ENCODE results near the gene MEX3C.

The MEX3C gene

DNA sequence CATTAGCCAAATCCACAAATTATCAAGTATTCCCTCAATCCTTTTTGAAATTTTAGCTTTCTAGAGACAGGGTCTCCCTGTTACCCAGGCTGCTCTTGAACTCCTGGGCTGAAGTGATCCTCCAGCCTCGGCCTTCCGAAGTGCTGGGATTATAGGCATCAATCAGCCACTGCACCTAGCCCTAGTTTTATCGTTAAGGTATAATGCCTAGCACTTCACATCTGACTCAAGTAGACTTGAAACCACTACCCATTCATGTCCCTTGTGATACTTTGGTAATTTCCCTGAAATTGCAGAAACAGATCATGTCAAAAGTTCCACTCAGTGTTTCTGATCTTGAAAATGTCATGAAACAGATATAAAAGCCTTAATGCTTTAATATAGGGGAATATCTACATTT, 26.3 kb downstream of the MEX3C start:
- peaks cover 90% of the 10 kb centered on the region for H4K20me1 ChIP-seq
- no peaks in the 10 kb centered on the region for H3K27me3 ChIP-seq
- TF ChIP-seq Cebpa-rat (IDR thresholded peaks at IDR 0.05), result no peak
- H3K4me1 ChIP-seq, result no peaks in the 10 kb centered on the region; the same call in none of the 2 replicates
- no peak overlapping the region for H3K9ac ChIP-seq
- no peak overlapping the region for H3K27ac ChIP-seq
- H3K9me3 ChIP-seq, result no peaks in the 10 kb centered on the region
- peaks cover 33% of the 10 kb centered on the region for H3K36me3 ChIP-seq
- H3K4me3 ChIP-seq, result no peak overlapping the region
- H3K4me2 ChIP-seq, result no peak overlapping the region

DNA sequence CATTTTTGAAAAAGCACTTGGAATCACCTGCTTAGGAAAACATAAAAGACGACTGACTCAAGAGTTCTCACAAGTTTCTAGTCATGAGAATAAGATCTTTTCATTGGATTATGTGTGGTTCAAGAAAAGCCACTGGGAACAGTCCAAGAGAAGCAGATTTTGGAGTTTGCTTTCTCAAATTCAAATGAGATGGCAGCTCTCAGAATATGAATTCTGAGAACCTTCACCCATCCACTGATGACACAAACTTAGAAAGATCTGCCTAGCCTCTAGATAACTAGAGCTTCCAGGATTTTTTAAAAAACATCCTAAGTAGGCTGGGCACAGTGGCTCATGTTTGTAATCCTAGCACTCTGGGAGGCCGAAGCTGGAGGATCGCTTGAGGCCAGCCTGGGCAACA, 26.8 kb downstream of the MEX3C start:
- no peaks in the 10 kb centered on the region for H3K9me3 ChIP-seq
- H4K20me1 ChIP-seq, result peaks cover 85% of the 10 kb centered on the region
- H3K4me1 ChIP-seq, result no peaks in the 10 kb centered on the region; the same call in none of the 2 replicates
- no peak overlapping the region for H3K4me2 ChIP-seq
- no peak overlapping the region for H3K27ac ChIP-seq
- H3K4me3 ChIP-seq, result no peak overlapping the region
- no peak overlapping the region for H3K9ac ChIP-seq
- no peak for TF ChIP-seq Cebpa-rat (IDR thresholded peaks at IDR 0.05)
- H3K27me3 ChIP-seq, result no peaks in the 10 kb centered on the region
- H3K36me3 ChIP-seq, result peaks cover 27% of the 10 kb centered on the region

DNA sequence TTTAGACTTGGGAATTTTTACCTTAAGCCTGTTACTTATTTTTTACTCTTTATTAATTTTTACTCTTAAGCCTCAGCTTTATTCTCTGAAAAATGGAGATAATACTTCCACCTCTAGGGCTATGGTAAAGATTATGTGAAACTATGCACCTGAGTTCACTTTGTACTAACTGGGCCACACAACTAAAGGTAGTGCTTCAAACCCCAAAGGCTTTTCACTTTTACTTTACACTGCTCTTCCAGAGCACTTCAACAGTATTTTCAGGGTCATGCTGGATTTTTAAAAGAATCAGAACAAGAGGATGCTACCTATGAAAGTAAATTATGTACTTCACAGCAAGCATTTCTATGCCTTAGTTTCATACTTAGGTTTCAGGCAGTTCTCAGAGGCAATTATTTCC, 27.8 kb downstream of the MEX3C start:
- Histone ChIP-seq H3K27me3 (no peaks in the 10 kb centered on the region), H3K9ac (no peak overlapping the region), H3K9me3 (no peaks in the 10 kb centered on the region), H3K27ac (no peak overlapping the region), H3K4me1 (peaks cover 9% of the 10 kb centered on the region), H3K4me3 (no peak overlapping the region), H3K4me2 (no peak overlapping the region), H4K20me1 (peaks cover 75% of the 10 kb centered on the region), H3K36me3 (peaks cover 20% of the 10 kb centered on the region)
- TF ChIP-seq Cebpa-rat (IDR thresholded peaks at IDR 0.05), result no peak

DNA sequence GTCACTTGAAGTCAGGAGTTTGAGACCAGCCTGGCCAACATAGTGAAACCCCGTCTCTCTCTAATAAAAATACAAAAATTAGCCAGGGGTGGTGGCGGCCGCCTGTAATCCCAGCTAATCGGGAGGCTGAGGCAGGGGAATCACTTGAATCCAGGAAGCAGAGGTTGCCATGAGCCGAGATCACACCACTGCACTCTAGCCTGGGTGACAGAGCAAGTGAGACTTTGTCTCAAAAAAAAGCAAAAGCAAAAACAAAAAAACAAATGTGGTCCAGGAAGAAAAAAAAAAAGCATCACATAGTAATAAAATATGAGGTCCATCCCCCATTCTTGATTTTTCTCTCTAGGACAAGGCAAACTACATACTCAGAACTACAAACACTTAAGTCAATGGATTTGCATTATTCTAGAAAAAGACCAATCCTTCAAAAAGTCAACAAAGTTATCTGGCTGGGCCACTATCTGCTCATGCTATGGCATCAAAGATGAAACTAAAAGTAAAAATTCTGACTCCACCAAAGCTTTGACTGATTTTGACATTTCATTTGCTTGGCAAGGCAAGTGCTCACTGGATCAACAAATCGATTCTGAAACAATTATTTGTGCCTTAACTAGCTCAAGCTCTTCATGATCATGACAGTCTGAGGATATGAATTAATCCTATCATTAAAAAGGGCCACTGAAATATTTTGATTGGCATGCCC, 28.4 kb downstream of the MEX3C start:
- H3K4me1 ChIP-seq, result peaks cover 15% of the 10 kb centered on the region
- no peak for TF ChIP-seq Cebpa-rat (IDR thresholded peaks at IDR 0.05)

DNA sequence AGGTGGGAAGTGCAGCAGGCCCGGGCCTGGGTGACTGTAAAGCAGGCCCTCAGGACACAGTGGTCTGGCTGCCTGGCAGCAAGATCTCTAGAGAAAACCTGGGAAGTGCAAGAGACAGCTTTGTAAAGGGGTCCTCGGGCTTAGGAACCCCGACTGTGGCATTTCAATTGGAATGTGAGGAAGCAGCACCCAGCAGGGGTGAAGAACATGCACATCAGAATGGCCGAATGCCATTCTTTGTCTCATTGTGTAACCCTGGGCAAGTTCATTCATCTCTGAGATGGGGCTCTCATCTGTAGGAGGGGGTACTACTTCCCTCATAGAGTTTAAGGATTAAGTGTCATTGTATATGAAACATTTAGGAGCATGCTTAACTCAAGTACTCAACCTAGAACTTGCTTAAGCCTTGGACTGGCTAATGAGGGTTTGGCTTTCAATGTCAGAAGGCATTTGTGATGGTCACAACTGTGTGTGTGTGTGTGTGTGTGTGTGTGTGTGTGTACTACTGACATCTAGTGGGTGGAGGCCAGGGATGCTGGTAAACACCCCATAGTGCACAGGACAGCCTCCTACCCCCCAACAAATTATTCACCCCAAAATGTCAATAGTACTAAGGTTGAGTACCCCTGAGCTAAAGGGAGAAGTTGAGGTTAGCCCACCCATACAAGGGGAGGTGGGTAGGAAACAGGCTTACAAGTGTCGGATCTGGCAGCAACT, 29.3 kb downstream of the MEX3C start:
- Histone ChIP-seq H3K4me2 (no peak overlapping the region), H3K9me3 (no peaks in the 10 kb centered on the region), H3K36me3 (peaks cover 14% of the 10 kb centered on the region), H3K4me1 (peaks cover 22% of the 10 kb centered on the region), H3K27ac (no peak overlapping the region), H3K4me3 (no peak overlapping the region), H3K27me3 (no peaks in the 10 kb centered on the region), H3K9ac (no peak overlapping the region), H4K20me1 (peaks cover 60% of the 10 kb centered on the region)
- no peak for TF ChIP-seq Cebpa-rat (IDR thresholded peaks at IDR 0.05)

More for the DNA sequence above, 28.4 kb downstream of the MEX3C start:
- Histone ChIP-seq H3K9ac (no peak overlapping the region), H3K4me2 (no peak overlapping the region), H3K27ac (no peak overlapping the region), H3K36me3 (peaks cover 20% of the 10 kb centered on the region), H3K9me3 (no peaks in the 10 kb centered on the region), H3K4me3 (no peak overlapping the region), H3K27me3 (no peaks in the 10 kb centered on the region), H4K20me1 (peaks cover 69% of the 10 kb centered on the region)

DNA sequence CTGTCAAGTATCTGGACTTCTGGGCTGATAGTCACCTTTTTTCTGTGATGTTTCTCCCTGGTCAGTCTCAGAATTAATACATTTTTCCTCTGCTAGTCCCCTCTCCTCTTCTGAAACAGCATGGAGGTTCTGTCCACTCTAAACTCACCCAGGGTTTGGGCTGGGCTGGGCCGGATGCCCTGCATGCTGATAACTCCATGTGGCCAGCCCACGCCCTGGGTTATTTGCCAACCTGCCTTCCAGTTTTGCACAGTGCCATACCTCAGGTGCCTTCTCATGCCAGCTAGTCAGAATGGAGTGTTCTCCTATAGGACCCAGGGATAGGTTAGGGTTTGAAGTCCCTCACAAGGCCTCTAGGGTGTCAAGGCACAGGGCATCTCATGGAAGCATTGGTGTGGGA, 32.2 kb downstream of the MEX3C start:
- no peak for TF ChIP-seq Cebpa-rat (IDR thresholded peaks at IDR 0.05)

DNA sequence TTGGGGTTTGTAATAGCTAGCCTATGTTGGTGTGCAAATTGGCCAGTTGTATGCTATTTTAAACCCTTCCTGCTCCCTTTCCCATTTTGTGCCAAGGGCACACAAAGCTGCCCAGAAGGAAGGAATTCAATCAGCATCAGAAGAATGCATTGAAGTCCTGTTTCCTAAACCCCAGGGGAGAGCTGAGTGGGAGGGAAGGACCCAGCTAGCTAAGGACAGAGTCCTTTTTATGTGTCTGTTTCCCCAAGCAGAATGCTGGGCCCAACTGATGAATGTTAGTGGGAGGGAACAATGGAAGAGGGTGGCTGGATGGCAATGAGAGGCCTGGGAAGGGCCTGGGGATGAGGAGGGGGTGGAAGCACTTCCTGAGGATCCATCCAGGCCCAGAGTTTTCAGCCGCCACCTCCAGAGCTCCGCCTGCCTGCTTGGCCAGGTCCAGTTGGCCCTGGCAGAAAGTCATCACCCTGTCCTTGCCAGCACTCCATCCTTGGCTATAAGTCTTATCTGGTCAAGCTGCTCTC, 32.7 kb downstream of the MEX3C start:
- peaks cover 26% of the 10 kb centered on the region for H4K20me1 ChIP-seq
- no peak overlapping the region for H3K4me3 ChIP-seq
- no peaks in the 10 kb centered on the region for H3K36me3 ChIP-seq
- TF ChIP-seq Cebpa-rat (IDR thresholded peaks at IDR 0.05), result no peak
- no peaks in the 10 kb centered on the region for H3K9me3 ChIP-seq
- no peaks in the 10 kb centered on the region for H3K27me3 ChIP-seq
- peaks cover 49% of the 10 kb centered on the region for H3K4me1 ChIP-seq
- H3K9ac ChIP-seq, result no peak overlapping the region
- H3K4me2 ChIP-seq, result no peak overlapping the region; the same call in 1 of the 2 replicates
- H3K27ac ChIP-seq, result peak overlapping the region; percentile 39

More for the DNA sequence above, 32.2 kb downstream of the MEX3C start:
- no peaks in the 10 kb centered on the region for H3K27me3 ChIP-seq
- H3K36me3 ChIP-seq, result no peaks in the 10 kb centered on the region
- H4K20me1 ChIP-seq, result peaks cover 31% of the 10 kb centered on the region
- H3K27ac ChIP-seq, result peak overlapping the region; percentile 39; the same call in 1 of the 2 replicates
- no peak overlapping the region for H3K4me3 ChIP-seq
- H3K9ac ChIP-seq, result no peak overlapping the region
- no peaks in the 10 kb centered on the region for H3K9me3 ChIP-seq
- H3K4me2 ChIP-seq, result no peak overlapping the region
- peaks cover 44% of the 10 kb centered on the region for H3K4me1 ChIP-seq

DNA sequence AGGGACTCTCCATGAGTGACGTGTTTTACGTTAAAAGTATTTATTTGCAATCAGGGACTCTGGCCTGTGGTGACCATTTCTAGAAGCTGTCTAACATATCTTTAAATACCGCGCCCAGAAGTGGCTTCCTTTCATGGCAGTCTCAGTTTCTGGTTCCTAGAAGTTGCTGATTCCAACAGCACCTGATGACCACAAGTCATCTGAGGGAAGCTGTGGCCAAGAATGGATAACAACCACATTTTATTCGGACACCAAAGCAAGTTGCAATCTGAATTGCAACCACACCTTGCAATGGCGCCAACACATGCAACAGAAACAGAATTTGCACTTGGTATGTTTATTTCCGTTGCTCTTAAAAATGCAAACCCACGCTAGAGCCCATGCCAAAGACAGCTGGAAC, 33.1 kb downstream of the MEX3C start:
- Histone ChIP-seq H3K4me3 (no peak overlapping the region), H3K4me1 (peaks cover 54% of the 10 kb centered on the region), H3K4me2 (no peak overlapping the region; the same call in 1 of the 2 replicates), H3K9ac (no peak overlapping the region), H4K20me1 (peaks cover 21% of the 10 kb centered on the region), H3K36me3 (no peaks in the 10 kb centered on the region), H3K27ac (0 out of 2 replicates have a peak overlapping the region, but pooled peaks have one; percentile 3), H3K27me3 (no peaks in the 10 kb centered on the region), H3K9me3 (no peaks in the 10 kb centered on the region)
- TF ChIP-seq Cebpa-rat (IDR thresholded peaks at IDR 0.05), result no peak

DNA sequence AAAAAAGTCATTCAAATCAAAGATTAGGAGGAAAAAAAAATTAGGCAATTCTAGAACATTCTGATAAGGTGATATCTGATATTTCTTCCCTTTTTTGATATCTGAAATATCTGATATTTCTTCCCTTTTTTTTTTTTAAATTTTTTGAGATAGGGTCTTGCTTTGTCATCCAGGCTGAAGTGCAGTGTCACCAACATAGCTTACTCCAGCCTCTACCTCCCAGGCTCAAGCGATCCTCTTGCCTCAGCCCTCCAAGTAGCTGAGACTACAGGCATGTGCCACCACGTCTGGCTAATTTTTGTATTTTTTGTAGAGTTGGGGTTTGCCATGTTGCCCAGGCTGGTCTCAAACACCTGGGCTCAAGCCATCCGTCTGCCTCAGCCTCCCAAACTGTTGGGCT, 33.9 kb downstream of the MEX3C start:
- Histone ChIP-seq H3K9me3 (no peaks in the 10 kb centered on the region), H3K27me3 (no peaks in the 10 kb centered on the region), H3K36me3 (no peaks in the 10 kb centered on the region), H3K4me2 (no peak overlapping the region), H3K9ac (no peak overlapping the region), H3K4me1 (peaks cover 62% of the 10 kb centered on the region), H3K4me3 (no peak overlapping the region), H4K20me1 (peaks cover 13% of the 10 kb centered on the region), H3K27ac (0 out of 2 replicates have a peak overlapping the region, but pooled peaks have one; percentile 3)
- TF ChIP-seq Cebpa-rat (IDR thresholded peaks at IDR 0.05), result no peak

DNA sequence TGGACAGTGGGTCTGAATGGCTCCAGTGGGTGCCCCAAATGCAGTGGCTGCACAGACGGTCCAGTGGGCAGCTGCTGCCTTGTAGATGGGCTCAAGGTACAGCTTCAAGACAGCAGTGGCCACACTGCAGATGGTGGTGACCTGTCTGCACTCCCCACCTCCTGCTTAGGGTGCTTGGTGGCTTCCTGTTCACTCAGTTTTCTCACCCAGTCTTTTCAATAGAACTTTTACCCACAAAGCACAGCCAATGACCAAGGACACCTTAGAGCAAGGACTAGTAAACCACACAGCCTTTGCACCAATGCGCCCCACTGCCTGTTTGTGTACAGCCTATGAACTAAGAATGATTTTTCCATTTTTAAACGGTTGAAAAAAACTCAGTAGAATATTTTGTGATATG, 34.9 kb downstream of the MEX3C start:
- H3K4me1 ChIP-seq, result peaks cover 71% of the 10 kb centered on the region
- TF ChIP-seq Cebpa-rat (IDR thresholded peaks at IDR 0.05), result no peak
- H3K9me3 ChIP-seq, result no peaks in the 10 kb centered on the region
- H3K27ac ChIP-seq, result peak overlapping the region; percentile 40; the same call in 1 of the 2 replicates
- H4K20me1 ChIP-seq, result peaks cover 4% of the 10 kb centered on the region; the same call in 1 of the 2 replicates
- H3K36me3 ChIP-seq, result no peaks in the 10 kb centered on the region
- H3K9ac ChIP-seq, result no peak overlapping the region
- no peak overlapping the region for H3K4me3 ChIP-seq
- no peaks in the 10 kb centered on the region for H3K27me3 ChIP-seq
- no peak overlapping the region for H3K4me2 ChIP-seq
